ENCODE results near the gene VWA1.
"Not testable (repeated sequence)": the region's sequence is repeated elsewhere in the genome, so short reads cannot be mapped to it uniquely, and the experiment has no call there.

VWA1 gene

GRCh38 chr1:1452882-1453281 is 17.4 kb downstream of the VWA1 start:
- no peak for TF ChIP-seq CTCF (conservative IDR thresholded peaks at IDR 0.05; ENCODE audit: low read length)
- no peak for DNase-seq (ENCODE audit: low read depth)
- no peak overlapping the region for H3K4me3 ChIP-seq (ENCODE audit: low read length)

- DNase-seq (ENCODE audit: low read depth): not testable (repeated sequence)
Observed at GRCh38 chr1:1454286-1455056, 19.0 kb downstream of the VWA1 start.

GRCh38 chr1:1455366-1455884 is 19.9 kb downstream of the VWA1 start:
- no peak for TF ChIP-seq CTCF (conservative IDR thresholded peaks at IDR 0.05; ENCODE audit: low read length)
- no peak for DNase-seq (ENCODE audit: low read depth)
- no peak overlapping the region for H3K4me3 ChIP-seq (ENCODE audit: low read length)

More at GRCh38 chr1:1454286-1455056, 19.0 kb downstream of the VWA1 start:
- H3K4me3 ChIP-seq (ENCODE audit: low read length): not testable (repeated sequence)

- not testable (repeated sequence) for H3K4me3 ChIP-seq (ENCODE audit: low read length); DNase-seq (ENCODE audit: low read depth)
Observed at GRCh38 chr1:1455934-1456333, 20.4 kb downstream of the VWA1 start.

GRCh38 chr1:1456683-1457255 is 21.3 kb downstream of the VWA1 start:
- not testable (repeated sequence) for DNase-seq (ENCODE audit: low read depth)

GRCh38 chr1:1459156-1459555 is 23.7 kb downstream of the VWA1 start:
- H3K4me3 ChIP-seq (ENCODE audit: low read length); DNase-seq (ENCODE audit: low read depth): not testable (repeated sequence)

More at GRCh38 chr1:1456683-1457255, 21.3 kb downstream of the VWA1 start:
- not testable (repeated sequence) for H3K4me3 ChIP-seq (ENCODE audit: low read length)

- DNase-seq (ENCODE audit: low read depth); H3K4me3 ChIP-seq (ENCODE audit: low read length): not testable (repeated sequence)
Observed at GRCh38 chr1:1459711-1460110, 24.2 kb downstream of the VWA1 start.

- no peak for TF ChIP-seq CTCF (conservative IDR thresholded peaks at IDR 0.05; ENCODE audit: low read length)
- DNase-seq (ENCODE audit: low read depth): no peak
- no peak overlapping the region for H3K4me3 ChIP-seq (ENCODE audit: low read length)
Observed at GRCh38 chr1:1460540-1461130, 25.1 kb downstream of the VWA1 start.

- H3K4me3 ChIP-seq (ENCODE audit: low read length): no peak overlapping the region
- no peak for TF ChIP-seq CTCF (conservative IDR thresholded peaks at IDR 0.05; ENCODE audit: low read length)
- DNase-seq (ENCODE audit: low read depth): no peak
Observed at GRCh38 chr1:1461721-1462317, 26.3 kb downstream of the VWA1 start.

Data from AG10803 (cell line).